ENCODE data around the gene ATP6V0D1.
"Not testable (repeated sequence)": the region's sequence is repeated elsewhere in the genome, so short reads cannot be mapped to it uniquely, and the experiment has no call there.

ATP6V0D1 gene

DNA sequence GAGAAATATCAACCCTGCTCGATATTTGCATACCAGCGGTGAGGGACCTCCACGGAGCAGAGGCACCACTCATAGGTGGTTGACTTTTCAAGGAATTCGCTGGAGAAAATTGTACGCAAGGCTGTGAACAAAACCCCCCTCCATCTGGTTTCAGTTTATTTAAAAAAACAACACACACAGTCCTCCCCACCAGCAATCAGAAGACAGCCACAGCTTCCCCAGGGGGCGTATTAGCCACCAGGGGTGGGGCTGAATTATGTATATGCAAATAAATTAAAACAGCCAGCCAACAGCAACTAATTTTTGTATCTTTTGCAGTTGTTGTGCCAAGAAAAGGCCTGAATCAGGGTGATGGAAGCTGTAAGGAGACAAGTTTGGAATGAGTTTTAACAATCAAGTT lies 55.9 kb downstream of the ATP6V0D1 start:
- DNase-seq, result no peak

DNA sequence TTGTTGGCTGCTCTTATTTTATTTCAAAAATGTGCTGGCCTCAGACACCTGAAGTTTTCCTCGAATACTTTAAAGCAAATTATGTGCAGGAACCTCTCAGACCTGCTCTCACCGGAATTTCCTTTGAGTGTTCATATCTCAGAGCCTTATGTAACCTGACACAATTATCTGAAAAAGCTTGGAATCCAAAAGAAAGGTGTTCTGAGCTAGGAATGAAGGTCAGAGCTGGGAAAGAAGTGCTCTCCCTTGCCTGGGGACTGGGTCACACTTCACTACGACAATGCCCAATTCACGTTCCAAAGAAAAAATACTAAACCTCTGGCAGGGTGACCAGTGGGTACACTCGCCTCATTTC lies 56.7 kb downstream of the ATP6V0D1 start:
- DNase-seq, result no peak

DNA sequence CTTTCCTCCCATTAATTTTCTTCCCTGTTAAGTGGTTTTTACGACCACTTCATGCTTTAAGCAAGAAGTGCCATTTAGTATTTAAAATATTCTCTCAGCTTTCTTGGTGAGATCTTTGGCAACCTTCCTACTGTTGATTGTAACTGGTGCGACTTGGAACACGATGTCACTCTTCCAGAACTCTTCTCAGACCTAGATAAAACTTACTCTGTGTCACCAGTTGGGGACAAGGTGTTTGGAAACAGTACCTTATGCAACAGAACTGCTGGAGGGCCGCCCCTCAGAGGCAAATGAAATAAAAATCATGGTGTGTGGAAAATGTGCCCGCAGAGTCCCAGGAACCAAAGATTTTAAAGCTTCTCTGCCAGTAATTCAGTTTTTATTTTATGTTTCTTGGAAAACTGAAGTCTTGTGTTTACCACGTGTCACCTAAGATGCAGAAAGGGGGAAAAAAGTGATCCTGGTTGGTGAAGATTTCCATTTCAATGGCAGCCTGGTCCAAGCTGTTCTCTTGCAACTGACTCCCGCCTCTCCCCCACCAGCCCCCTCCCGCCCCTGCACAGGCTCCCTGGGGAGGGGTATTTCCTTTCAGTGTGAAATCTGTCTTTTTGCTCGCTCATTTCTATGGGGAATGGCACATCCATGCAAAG lies 57.2 kb downstream of the ATP6V0D1 start:
- DNase-seq, result no peak

GRCh38 chr16:67423015-67423414 lies 57.9 kb downstream of the ATP6V0D1 start:
- DNase-seq, result no peak

GRCh38 chr16:67421030-67421429 lies 59.9 kb downstream of the ATP6V0D1 start:
- no peak for DNase-seq

- no peak for DNase-seq
Measured at GRCh38 chr16:67419931-67420330, 61.0 kb downstream of the ATP6V0D1 start.

DNA sequence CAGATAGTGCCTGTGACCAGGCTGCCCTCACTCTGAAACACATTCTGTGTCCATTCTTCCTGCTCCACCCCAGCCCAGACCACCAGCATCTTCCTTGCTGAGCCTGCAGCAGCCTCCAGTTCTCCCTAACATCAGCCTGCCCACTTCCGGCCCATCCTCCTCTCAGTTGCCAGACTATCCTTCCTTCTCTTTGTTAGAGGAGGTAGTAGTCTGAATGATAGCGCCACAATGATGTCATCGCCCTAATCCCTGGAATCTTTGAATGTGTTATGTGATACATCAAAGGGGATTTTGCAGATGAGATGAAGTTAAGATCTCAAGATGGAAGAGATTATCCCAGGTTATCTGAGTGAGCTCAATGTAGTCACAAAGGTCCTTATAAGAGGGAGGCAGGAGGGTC lies 61.5 kb downstream of the ATP6V0D1 start:
- no peak for DNase-seq

- no peak for DNase-seq
Measured at GRCh38 chr16:67417333-67418061, 63.5 kb downstream of the ATP6V0D1 start.

GRCh38 chr16:67415872-67416793 lies 64.8 kb downstream of the ATP6V0D1 start, which contains the start of gene ZDHHC1:
Gene ZDHHC1, minus strand, starts transcription at chr16:67416477. Its CDS starts 8,702 bp downstream, at chr16:67407775.
- peak; percentile 37 for DNase-seq

- DNase-seq, result not testable (repeated sequence)
Measured at GRCh38 chr16:67415421-67415820, 65.5 kb downstream of the ATP6V0D1 start.

GRCh38 chr16:67413978-67414911 lies 66.7 kb downstream of the ATP6V0D1 start:
- DNase-seq, result no peak

- DNase-seq, result no peak
Measured at GRCh38 chr16:67412294-67412693, 68.7 kb downstream of the ATP6V0D1 start.

- DNase-seq, result no peak
Measured at GRCh38 chr16:67411339-67411738, 69.6 kb downstream of the ATP6V0D1 start.

DNA sequence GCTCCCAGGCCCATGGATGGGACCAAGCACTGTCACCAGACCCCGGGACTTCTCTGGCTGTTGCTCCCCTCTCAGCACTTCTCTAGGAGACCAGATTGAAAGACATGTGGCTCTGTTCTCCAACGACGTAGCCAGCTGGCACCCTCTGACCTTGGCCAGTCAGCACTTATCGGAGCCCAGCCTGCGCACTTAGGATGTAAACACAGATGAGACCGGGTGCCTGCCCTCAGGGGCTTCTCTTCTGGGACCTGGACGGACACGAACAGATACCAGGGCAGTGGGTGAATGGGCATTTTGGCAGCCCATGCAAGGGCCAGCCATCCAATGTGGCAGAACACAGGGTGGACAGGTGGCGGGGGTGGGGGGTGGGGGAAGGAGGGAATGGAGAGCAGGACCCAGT lies 71.3 kb downstream of the ATP6V0D1 start:
- no peak for DNase-seq

DNA sequence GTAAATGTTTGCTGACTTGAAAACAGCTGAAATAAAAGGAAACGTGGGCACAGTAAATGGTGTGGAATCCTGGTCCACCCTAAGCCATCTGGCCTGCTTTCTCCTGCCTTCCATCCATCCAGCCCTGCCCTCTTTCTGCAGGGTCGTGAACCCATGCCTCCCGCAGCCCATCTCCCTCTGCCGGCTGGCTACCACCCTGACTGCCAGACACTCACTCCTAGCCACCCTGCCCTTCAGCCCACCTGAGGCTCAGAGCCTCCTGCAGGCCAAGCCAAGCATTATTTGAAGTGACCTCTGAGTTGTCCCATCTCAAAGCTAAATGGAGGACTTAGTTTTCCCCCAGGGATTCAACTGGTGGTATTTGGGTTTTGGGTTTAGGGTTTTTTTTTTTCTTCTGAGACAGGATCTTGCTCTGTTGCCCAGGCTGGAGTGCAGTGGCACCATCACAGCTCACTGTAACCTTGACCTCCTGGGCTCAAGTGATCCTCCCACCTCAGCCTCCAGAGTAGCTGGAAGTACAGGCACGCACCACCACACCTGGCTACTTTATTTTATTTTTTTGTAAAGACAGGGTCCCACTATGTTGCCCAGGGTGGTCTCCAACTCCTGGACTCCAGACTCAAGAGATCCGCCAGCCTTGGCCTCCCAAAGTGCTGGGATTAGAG lies 73.0 kb downstream of the ATP6V0D1 start:
- no peak for DNase-seq

DNA sequence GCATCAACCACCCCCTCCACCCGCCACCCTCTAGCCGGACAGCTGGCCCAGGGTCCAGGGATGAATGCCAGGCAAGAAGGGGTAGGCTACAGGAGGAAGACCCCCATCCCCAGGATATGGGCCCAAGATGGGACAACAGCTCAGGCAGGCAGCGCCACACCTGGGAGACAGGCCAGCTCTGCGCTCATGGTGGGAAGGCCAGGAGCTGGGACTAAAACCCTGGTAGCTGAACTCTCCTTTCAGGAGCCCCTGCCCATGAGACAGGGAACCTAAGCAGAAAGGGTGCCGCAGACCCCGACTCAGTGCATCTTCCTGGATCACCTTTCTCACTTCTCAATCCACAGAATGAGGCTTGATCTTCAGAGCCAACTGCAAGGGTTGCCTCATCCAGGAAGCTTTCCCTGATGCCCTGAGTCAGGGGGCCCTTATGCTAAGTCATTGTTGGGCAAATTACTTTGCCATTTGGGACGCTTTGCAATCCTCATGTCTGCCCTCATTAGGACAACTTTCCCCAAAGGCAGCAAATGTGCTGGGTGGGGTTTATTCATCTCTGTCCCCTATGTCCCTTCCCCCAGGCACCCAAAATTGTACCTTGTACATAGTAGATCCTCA lies 73.7 kb downstream of the ATP6V0D1 start:
- no peak for DNase-seq

DNA sequence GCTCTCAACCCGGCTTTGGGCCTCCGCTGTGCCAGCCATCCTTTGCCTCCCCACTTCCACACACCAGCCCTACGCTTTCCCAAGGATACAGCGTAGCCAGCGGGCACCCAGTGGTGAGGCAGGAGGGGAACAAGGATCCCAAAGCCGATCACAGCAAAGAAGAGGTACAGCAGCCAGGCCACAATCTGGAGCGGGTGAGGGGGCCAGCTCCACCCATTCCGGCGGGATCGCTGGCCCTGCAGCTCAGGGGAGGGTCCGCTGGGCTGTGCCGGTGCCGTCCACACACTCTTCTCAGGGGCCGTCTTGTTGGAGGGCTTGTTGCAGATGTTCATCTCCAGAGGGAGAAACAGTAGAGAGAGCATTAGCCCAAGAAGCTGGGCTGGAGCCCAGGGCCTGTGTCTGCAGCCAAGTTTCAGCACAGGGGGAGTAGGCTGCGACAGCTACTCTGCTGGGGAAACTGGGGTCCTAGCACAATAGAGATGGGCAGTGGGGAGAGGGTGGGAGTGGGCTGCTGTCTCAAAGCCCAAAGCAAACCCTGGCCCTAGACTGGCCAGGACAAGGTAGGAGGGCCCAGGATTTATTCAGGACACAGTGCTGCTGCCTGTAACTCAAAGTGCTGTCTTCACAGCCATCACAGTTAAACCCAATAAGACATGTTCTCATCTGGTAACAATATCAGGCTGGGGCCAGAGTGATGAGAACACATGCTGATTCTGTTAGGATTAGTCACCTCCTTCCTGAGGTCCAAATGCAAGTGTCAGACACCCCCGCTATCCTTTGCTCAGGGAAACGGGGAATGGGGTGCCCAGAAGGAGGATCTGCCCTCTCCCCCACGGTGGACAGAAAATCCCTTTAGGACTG lies 74.6 kb downstream of the ATP6V0D1 start:
- no peak for DNase-seq

DNA sequence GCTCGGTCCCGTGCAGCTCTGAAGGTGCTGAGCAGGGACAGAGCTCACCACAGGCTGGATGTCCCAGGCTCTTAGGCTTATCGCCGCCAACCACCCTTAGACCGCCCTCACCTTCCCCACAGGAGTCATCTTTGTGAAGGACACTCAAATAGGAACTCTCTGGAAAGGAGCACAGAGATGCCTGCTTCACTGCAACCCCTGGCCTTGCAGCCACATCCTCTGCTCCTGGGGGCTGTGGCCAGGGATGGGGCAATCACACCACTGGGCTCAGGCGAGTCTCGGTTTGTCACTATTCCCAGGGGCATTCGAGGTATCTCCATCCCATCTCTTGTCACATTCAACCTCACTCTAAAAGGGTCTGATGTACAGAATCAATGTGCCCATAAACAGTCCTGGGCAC lies 75.6 kb downstream of the ATP6V0D1 start:
- DNase-seq, result no peak

- no peak for DNase-seq
Measured at GRCh38 chr16:67404740-67405226, 76.2 kb downstream of the ATP6V0D1 start.

DNA sequence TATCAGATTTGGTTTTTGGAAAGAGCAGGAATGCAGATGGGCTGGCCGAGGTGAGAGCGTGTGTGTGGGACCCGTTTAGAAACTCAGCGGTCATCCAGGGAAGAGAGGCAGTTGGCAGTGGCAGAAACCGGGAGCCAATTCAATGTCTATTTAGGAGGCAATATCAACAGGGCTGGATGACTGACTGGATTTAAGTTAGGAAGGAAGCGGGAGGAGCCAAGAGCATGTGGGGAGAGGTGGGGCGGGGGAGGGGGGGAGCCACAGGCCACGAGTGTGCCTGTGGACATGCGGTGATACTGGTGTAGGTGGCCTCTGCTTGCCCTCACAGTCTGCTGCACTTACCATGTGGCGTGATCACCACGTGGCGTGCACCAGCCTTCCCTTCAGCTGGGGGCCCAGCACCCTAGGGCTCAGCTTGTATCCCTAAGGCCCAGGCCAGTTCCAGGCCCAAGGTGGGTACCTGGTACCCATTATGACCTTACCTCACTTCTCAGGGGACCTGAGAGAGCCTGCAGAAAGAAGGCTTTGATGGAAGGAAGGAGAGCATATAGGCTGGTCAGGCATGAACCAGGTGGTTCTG lies 76.9 kb downstream of the ATP6V0D1 start:
- no peak for DNase-seq
